ENCODE results near the gene MGST2.

GRCh38 chr4:139647184-139647583 lies 18.4 kb upstream of the MGST2 start:
- no peak for TF ChIP-seq EZH2phosphoT487 (IDR thresholded peaks at IDR 0.05; ENCODE audit: borderline replicate concordance, low read length)
- TF ChIP-seq CTCF (conservative IDR thresholded peaks at IDR 0.05; ENCODE audit: low read depth, low read length) = no peak
- no peak for TF ChIP-seq EZH2 (IDR thresholded peaks at IDR 0.05; ENCODE audit: low read length, unreplicated experiment)
